COR-L47 (cell line): Measurements from ENCODE around the gene SLC8A1.

Source experiments
- DNase-seq: peaks from one replicate; lab custom pipeline; 2025; lab: John Stamatoyannopoulos, UW

SLC8A1 gene

GRCh38 chr2:40047406-40047805, 404.5 kb downstream of the SLC8A1 start:
- no peak for DNase-seq
